ENCODE data around the gene SLC17A7. TPM values are rescaled to one million over a fixed set of nuclear protein-coding genes. Genes with fewer than 3 reads are reported as not detected.

The SLC17A7 gene
- total and polyA plus RNA-seq, 9 of the 15 experiments (the other 6 are each of a cell fraction or from before 2014, with no cell fraction given), result 1.1 to 15.7 (median 2.4) TPM

DNA sequence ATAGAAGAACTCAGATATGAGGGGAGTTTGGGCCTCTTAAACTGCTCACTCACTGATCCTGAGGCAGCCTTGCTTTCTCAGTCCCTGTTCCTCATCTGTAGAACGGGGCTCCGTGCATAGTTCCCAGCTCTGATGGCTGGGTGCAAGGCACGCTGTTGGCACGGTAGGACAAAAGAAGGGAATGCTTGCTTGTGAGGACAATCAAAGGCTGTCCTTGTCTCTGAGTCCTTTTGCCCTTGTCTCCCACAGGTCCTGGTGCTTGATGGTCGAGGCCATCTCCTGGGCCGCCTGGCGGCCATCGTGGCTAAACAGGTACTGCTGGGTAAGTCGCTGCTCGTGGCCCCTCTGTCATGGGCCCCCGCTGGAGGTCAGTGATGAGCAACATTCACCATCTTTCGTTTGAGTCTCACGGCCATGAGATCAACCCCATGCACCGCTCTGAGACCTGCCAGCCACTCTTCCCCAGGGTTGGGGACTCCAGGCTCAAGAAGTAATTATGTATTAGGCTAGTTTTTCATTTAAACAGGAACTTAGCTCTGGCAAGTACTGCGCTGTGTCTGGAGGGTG lies 48.4 kb upstream of the SLC17A7 start (continued):
- TF ChIP-seq ZNF778 (CRISPR knock-in tag; IDR thresholded peaks at IDR 0.05) (no peak), MIER1 (IDR thresholded peaks at IDR 0.05; ENCODE audit: low read depth) (no peak), SMAD2 (IDR thresholded peaks at IDR 0.05; ENCODE audit: low read depth, low read length) (no peak), ZKSCAN8 (CRISPR knock-in tag; IDR thresholded peaks at IDR 0.05) (no peak), COPS2 (conservative IDR thresholded peaks at IDR 0.05) (no peak), MCM2 (IDR thresholded peaks at IDR 0.05; ENCODE audit: low read depth) (no peak), HCFC1 (IDR thresholded peaks at IDR 0.05; ENCODE audit: low read depth, low read length) (peak; percentile 27; the same call in 1 of the 2 replicates), KDM2B (CRISPR knock-in tag; IDR thresholded peaks at IDR 0.05) (0 out of 2 replicates have a peak, but pooled peaks have one; percentile 46), ZFX (CRISPR knock-in tag; IDR thresholded peaks at IDR 0.05) (0 out of 2 replicates have a peak, but pooled peaks have one; percentile 25), ZNF133 (CRISPR knock-in tag; IDR thresholded peaks at IDR 0.05) (no peak), ZFP1 (CRISPR knock-in tag; IDR thresholded peaks at IDR 0.05) (no peak), EP400 (IDR thresholded peaks at IDR 0.05) (peak; percentile 62; the same call in 1 of the 2 replicates), RBFOX2 (IDR thresholded peaks at IDR 0.05; ENCODE audit: low read depth, low read length) (peak; percentile 77), JUN (IDR thresholded peaks at IDR 0.05; ENCODE audit: borderline replicate concordance, low read depth, low read length) (no peak), JUN (CRISPR knock-in tag; IDR thresholded peaks at IDR 0.05; ENCODE audit: borderline replicate concordance) (no peak), MCM5 (IDR thresholded peaks at IDR 0.05; ENCODE audit: low read depth) (no peak), ZSCAN32 (CRISPR knock-in tag; IDR thresholded peaks at IDR 0.05) (no peak), KLF13 (tag; IDR thresholded peaks at IDR 0.05; ENCODE audit: borderline replicate concordance, low read depth) (no peak), PHF20 (IDR thresholded peaks at IDR 0.05; ENCODE audit: partially characterized antibody) (no peak), MAFK (IDR thresholded peaks at IDR 0.05; ENCODE audit: low read length) (no peak)
- TF ChIP-seq, protein P1, sequence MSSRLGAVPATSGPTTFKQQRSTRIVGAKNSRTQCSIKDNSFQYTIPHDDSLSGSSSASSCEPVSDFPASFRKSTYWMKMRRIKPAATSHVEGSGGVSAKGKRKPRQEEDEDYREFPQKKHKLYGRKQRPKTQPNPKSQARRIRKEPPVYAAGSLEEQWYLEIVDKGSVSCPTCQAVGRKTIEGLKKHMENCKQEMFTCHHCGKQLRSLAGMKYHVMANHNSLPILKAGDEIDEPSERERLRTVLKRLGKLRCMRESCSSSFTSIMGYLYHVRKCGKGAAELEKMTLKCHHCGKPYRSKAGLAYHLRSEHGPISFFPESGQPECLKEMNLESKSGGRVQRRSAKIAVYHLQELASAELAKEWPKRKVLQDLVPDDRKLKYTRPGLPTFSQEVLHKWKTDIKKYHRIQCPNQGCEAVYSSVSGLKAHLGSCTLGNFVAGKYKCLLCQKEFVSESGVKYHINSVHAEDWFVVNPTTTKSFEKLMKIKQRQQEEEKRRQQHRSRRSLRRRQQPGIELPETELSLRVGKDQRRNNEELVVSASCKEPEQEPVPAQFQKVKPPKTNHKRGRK (tag; IDR thresholded peaks at IDR 0.05), result no peak
- TF ChIP-seq, protein P2, sequence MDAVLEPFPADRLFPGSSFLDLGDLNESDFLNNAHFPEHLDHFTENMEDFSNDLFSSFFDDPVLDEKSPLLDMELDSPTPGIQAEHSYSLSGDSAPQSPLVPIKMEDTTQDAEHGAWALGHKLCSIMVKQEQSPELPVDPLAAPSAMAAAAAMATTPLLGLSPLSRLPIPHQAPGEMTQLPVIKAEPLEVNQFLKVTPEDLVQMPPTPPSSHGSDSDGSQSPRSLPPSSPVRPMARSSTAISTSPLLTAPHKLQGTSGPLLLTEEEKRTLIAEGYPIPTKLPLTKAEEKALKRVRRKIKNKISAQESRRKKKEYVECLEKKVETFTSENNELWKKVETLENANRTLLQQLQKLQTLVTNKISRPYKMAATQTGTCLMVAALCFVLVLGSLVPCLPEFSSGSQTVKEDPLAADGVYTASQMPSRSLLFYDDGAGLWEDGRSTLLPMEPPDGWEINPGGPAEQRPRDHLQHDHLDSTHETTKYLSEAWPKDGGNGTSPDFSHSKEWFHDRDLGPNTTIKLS (IDR thresholded peaks at IDR 0.05; ENCODE audit: borderline replicate concordance, low read depth), result no peak
- TF ChIP-seq, protein P3, sequence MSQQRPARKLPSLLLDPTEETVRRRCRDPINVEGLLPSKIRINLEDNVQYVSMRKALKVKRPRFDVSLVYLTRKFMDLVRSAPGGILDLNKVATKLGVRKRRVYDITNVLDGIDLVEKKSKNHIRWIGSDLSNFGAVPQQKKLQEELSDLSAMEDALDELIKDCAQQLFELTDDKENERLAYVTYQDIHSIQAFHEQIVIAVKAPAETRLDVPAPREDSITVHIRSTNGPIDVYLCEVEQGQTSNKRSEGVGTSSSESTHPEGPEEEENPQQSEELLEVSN (IDR thresholded peaks at IDR 0.05; ENCODE audit: borderline replicate concordance in 1 of 2, extremely low read depth in 1 of 2, insufficient read depth in 1 of 2, insufficient read length in 1 of 2, low read depth in 1 of 2, low read length in 1 of 2, poor library complexity in 1 of 2, severe bottlenecking in 1 of 2), result peak in 1 of 2 experiments; percentile 27
- TF ChIP-seq, protein P4, sequence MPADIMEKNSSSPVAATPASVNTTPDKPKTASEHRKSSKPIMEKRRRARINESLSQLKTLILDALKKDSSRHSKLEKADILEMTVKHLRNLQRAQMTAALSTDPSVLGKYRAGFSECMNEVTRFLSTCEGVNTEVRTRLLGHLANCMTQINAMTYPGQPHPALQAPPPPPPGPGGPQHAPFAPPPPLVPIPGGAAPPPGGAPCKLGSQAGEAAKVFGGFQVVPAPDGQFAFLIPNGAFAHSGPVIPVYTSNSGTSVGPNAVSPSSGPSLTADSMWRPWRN (IDR thresholded peaks at IDR 0.05; ENCODE audit: low read depth), result no peak
